HUES48 (cell line): ENCODE measurements around the gene GPBAR1.
"Not testable (repeated sequence)": the region's sequence is repeated elsewhere in the genome, so short reads cannot be mapped to it uniquely, and the experiment has no call there.

Experiments
- H3K27ac ChIP-seq: one replicate; pipeline ENCODE4 v1.7.0; 2013; ENCODE audit warnings: low read depth, low read length, inconsistent platforms
- H3K27me3 ChIP-seq: 2 replicates; pipeline ENCODE4 v1.6.1; 2013; ENCODE audit warnings: mild to moderate bottlenecking, low read length; ENCODE audit not compliant: control insufficient read depth, insufficient read depth
- H3K36me3 ChIP-seq: 2 replicates; pipeline ENCODE4 v1.6.1; 2013; ENCODE audit warnings: low read length; ENCODE audit not compliant: control insufficient read depth, insufficient read depth
- H3K4me1 ChIP-seq: 2 replicates; pipeline ENCODE4 v1.6.1; 2013; ENCODE audit warnings: mild to moderate bottlenecking, low read length; ENCODE audit not compliant: control insufficient read depth, insufficient read depth
- H3K4me3 ChIP-seq: 2 replicates; pipeline ENCODE4 v1.5.1; 2013; ENCODE audit warnings: mild to moderate bottlenecking, low read depth, low read length
- H3K9ac ChIP-seq: 2 replicates; pipeline ENCODE4 v1.6.1; 2013; ENCODE audit warnings: mild to moderate bottlenecking, low read depth, low read length, moderate library complexity
- H3K9me3 ChIP-seq: 2 replicates; pipeline ENCODE4 v1.6.1; 2013; ENCODE audit warnings: low read length; ENCODE audit not compliant: control insufficient read depth, insufficient read depth

Gene GPBAR1

DNA sequence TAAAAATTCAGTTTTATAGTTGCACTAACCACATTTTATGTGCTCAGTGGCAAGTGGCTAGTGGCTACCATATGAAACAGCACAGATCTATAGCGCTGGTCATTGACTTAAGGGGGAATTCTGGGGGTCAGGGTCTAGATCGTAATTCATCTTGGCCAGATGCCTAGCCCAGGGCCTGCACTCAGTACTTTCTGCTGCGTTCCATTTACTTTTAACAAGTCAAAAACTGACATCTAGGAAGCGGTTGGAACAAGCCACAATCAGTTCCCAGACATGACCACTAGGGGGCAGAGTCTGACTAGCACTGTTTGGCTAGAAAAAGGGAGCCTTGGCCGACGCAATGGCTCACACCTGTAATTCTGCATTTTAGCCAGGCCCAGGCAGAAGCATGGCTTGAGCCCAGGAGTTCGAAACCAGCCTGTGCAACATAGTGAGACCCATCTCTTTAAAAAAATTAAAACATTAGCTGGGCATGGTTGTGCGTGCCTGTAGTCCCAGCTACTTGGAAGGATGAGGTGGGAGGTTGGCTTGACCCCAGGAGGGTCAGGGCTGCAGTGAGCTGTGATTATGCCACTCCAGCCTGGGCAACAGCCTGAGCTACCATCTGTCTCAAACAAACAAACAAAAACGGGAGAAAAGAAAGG is 40.5 kb downstream of the GPBAR1 start:
- Histone ChIP-seq H3K9me3 (no peaks in the 10 kb centered on the region), H3K27ac (no peak overlapping the region)

DNA sequence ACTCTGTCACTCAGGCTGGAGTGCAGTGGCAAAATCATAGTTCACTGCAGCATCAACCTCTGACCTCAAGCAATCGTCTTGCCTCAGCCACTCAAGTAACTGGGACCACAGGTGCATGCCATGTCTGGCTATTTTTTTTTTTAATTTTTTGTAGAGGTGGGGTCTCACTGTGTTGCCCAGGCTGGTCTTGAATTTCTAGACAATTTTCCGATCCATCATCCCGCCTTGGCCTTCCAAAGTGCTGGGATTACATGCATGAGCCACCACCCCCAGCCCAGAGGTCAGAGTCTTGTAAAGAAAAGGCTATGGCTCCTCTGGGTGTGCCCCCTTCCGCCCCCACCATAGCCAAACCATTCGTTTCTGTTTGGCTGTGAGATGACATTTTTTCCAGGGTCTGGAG is 44.6 kb downstream of the GPBAR1 start:
- Histone ChIP-seq H3K9me3 (no peaks in the 10 kb centered on the region), H3K4me1 (no peaks in the 10 kb centered on the region), H3K36me3 (no peaks in the 10 kb centered on the region), H3K27ac (no peak overlapping the region), H3K4me3 (no peak overlapping the region), H3K27me3 (no peaks in the 10 kb centered on the region), H3K9ac (no peak overlapping the region)

More for the DNA sequence above, 40.5 kb downstream of the GPBAR1 start:
- H3K36me3 ChIP-seq = no peaks in the 10 kb centered on the region
- H3K4me1 ChIP-seq = no peaks in the 10 kb centered on the region
- H3K9ac ChIP-seq = no peak overlapping the region
- no peak overlapping the region for H3K4me3 ChIP-seq
- H3K27me3 ChIP-seq = no peaks in the 10 kb centered on the region

DNA sequence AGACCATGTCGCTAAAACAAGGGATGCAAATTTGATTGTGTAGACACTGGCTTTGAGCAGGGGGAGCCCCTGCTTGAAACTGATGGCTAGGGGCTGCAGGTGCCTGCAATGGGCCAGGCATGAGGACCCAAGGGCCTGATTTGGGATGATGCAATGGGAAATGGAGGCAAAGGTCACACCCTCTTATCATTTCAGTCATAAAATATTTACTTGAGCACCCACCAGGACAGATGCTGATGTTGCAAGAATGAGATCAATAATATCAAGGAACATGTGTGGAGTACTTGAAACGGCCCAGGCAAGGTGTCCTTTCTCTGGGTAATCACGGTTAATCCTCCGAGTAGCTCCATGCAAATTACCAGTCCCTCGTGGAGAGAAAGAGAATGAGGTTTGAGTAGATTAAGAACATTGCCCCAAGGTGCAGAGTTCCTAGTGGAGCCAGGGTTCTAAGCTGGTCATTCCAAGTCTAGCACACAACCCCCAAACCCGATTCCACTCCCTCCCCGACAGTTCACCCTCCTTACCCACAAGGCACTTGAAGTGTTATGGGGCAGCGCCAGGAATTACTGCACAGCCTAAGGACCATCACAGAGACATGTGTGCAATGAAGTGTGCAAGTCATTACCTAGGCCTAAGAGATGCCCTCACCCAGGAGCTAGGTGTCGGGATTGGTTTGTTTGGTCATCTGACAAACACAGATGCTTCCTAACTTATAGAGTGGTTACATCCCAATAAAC is 45.5 kb downstream of the GPBAR1 start:
- Histone ChIP-seq H3K27ac (no peak overlapping the region), H3K4me3 (no peak overlapping the region), H3K4me1 (no peaks in the 10 kb centered on the region), H3K27me3 (no peaks in the 10 kb centered on the region), H3K9ac (no peak overlapping the region), H3K36me3 (no peaks in the 10 kb centered on the region), H3K9me3 (no peaks in the 10 kb centered on the region)

DNA sequence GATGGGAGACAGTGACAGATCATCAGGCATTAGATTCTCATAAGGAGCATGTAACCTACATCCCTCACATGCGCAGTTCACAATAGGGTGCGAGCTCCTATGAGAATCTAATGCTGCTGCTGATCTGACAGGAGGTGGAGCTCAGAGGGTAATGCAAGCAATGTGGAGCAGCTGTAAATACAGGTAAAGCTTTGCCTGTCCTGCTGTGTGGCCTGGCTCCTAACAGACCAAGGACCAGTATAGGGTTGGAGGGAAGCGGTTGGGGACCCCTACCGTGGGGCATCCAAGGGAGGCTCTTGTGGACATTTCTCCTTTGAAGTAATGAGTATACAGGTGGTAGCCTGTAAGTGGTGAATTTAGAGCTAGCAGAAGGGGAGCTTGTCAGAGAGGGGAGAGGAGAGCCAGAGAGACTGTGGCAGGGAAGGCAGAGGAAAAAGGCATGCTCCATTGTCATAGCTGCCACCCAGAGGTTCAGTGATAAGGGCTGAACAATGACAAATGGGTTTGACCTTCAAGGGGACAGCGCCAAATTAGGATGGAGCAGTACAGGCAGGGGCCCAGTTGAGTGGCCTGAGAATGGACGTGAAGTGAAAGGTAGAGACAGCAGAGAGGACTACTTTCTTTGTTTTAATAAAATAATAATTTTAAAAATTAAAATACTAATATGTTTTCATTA is 46.7 kb downstream of the GPBAR1 start:
- Histone ChIP-seq H3K9ac (no peak overlapping the region), H3K4me1 (no peaks in the 10 kb centered on the region), H3K36me3 (no peaks in the 10 kb centered on the region), H3K27me3 (no peaks in the 10 kb centered on the region), H3K27ac (no peak overlapping the region), H3K4me3 (no peak overlapping the region), H3K9me3 (no peaks in the 10 kb centered on the region)

DNA sequence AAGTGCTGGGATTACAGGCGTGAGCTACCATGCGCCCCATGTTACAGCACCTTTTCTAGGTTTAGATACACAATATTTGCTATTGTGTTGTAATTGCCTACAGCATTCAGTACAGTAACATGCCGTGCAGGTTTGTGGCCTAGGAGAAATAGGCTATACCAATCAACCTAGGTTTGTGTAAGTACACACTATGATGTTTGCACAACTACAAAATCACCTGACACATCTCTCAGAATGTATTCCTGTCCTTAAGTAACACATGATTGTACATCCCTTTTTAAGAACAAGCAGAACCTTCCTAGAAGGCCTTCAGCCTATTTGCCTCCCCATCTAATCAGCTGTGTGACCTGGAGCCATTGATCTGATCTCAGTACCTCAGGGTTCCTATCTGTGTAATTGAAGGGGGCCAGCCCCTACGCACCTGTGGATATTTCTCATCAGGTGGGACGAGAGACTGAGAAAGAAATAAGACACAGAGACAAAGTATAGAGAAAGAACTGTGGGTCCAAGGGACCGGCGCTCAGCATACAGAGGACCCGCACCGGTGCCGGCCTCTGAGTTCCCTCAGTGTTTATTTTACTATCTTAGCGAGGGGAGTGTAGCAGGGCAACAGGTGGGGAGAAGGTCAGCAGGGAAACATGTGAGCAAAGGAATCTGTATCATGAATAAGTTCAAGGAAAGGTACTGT is 50.2 kb downstream of the GPBAR1 start:
- H3K27ac ChIP-seq = no peak overlapping the region

DNA sequence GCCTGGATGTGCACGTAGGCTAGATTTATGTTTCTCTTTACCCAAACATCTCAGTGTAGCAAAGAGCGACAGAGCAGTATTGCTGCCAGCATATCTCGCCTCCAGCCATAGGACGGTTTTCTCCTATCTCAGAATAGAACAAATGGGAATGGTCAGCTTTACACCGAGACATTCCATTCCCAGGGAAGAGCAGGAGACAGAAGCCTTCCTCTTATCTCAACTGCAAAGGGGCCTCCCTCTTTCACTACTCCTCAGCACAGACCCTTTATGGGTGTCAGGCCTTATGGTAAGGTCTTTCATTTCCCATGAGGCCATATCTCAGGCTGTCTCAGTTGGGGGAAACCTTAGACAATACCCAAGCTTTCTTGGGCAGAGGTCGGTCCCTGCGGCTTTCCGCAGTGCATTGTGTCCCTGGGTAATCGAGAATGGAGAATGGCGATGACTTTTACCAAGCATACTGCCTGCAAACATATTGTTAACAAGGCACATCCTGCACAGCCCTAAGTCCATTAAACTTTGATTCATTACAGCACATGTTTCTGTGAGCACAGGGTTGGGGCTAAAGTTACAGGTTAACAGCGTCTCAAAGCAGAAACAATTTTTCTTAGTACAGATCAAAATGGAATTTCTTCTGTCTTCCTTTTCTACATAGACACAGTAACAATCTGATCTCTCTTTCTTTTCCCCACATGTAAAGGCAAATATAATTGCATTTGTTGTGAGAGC is 50.9 kb downstream of the GPBAR1 start:
- not testable (repeated sequence) for H3K36me3 ChIP-seq, H3K9me3 ChIP-seq, H3K4me1 ChIP-seq, H3K27me3 ChIP-seq, H3K4me3 ChIP-seq, H3K27ac ChIP-seq, H3K9ac ChIP-seq

More for the DNA sequence above, 50.2 kb downstream of the GPBAR1 start:
- Histone ChIP-seq H3K36me3 (no peaks in the 10 kb centered on the region), H3K4me1 (no peaks in the 10 kb centered on the region), H3K9ac (no peak overlapping the region), H3K4me3 (no peak overlapping the region), H3K9me3 (no peaks in the 10 kb centered on the region), H3K27me3 (no peaks in the 10 kb centered on the region)

DNA sequence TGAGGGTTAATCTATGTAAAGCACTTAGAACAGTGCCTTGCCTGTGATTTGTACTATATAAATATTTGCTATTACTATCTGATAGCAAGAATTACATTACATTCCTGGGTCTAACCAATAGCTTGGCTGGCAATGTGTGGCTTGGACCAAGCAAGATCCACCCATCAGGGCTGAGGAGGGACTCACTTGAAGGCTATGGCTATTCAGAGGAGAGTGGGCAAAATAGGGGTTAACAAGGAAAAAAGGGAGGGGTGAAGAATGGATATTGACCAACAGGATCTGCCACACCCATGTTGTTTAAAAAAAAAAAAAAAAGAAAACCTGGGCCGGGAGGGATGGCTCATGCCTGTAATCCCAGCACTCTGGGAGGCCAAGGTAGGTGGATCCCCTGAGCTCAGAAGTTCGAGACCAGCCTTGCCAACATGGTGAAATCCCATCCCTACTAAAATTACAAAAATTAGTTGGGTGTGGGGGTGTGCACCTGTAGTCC is 51.5 kb downstream of the GPBAR1 start:
- Histone ChIP-seq H3K36me3 (no peaks in the 10 kb centered on the region), H3K27me3 (no peaks in the 10 kb centered on the region), H3K4me3 (no peak overlapping the region), H3K9ac (no peak overlapping the region), H3K27ac (no peak overlapping the region), H3K4me1 (0 out of 2 replicates have a peak, but pooled peaks cover 3% of the 10 kb centered on the region), H3K9me3 (no peaks in the 10 kb centered on the region)

DNA sequence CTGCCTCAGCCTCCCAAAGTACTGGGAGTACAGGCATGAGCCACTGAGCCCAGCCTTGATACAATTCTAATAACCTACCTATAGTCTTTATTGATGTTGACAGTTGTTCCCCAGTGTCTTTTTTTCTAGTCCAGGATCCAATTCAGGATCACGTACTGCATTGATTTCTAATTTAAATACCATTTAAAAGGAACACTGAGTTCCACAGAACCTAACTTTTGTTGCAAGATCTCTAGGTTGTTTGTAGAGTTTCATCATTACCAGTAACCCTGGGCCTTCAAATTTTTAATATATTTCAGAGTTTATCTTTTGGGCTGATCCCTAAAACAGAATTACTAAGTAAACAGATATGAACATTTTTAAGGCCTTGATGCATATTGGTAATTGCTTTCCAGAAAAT is 52.5 kb downstream of the GPBAR1 start:
- Histone ChIP-seq H3K36me3 (no peaks in the 10 kb centered on the region), H3K27me3 (no peaks in the 10 kb centered on the region), H3K27ac (no peak overlapping the region), H3K9ac (no peak overlapping the region), H3K9me3 (no peaks in the 10 kb centered on the region), H3K4me1 (0 out of 2 replicates have a peak, but pooled peaks cover 3% of the 10 kb centered on the region), H3K4me3 (no peak overlapping the region)
